Uterus (tissue), 2 donors: ENCODE results near the gene ZNF397.

Experiments
- POLR2A ChIP-seq, 2 donors: fragments of 450-650 bp; IDR thresholded peaks; one replicate each; pipeline ENCODE4 v1.6.1; 2016; ENCODE audit warnings: antibody characterized with exemption in 2 of 2, mild to moderate bottlenecking in 1 of 2, moderate library complexity in 1 of 2
- TF ChIP-seq, protein P1 (sequence below), 4 experiments: fragments of 200-600 bp in 2 of 4; fragments of 450-650 bp in 2 of 4; sonication (generic) in 2 of 4; IDR thresholded peaks; one replicate each; pipeline ENCODE4 v1.5.1; 2016 to 2019; ENCODE audit warnings: antibody characterized with exemption in 4 of 4, mild to moderate bottlenecking in 2 of 4, moderate library complexity in 1 of 4

DNA sequence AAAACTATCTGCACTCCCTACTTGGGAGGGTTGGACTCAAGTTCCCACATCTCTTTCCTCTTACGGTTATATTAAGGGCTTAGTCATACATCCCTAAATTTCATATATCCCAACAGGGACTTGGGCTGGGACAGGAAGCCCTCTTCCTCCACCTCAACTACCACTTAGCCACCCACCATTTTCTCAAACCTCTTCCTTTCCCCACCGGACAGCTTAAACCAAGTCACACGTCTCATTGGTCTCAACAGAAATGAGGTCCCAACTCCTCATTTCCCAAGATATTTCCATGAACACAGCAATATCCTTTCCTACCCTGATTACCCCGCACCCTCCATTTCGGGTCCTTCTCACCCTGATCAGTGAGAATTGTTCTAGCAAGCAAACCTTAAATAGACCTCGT, 48.5 kb downstream of the ZNF397 start:
- TF ChIP-seq, protein P1, sequence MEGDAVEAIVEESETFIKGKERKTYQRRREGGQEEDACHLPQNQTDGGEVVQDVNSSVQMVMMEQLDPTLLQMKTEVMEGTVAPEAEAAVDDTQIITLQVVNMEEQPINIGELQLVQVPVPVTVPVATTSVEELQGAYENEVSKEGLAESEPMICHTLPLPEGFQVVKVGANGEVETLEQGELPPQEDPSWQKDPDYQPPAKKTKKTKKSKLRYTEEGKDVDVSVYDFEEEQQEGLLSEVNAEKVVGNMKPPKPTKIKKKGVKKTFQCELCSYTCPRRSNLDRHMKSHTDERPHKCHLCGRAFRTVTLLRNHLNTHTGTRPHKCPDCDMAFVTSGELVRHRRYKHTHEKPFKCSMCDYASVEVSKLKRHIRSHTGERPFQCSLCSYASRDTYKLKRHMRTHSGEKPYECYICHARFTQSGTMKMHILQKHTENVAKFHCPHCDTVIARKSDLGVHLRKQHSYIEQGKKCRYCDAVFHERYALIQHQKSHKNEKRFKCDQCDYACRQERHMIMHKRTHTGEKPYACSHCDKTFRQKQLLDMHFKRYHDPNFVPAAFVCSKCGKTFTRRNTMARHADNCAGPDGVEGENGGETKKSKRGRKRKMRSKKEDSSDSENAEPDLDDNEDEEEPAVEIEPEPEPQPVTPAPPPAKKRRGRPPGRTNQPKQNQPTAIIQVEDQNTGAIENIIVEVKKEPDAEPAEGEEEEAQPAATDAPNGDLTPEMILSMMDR (IDR thresholded peaks at IDR 0.05), result no peak
- TF ChIP-seq POLR2A (IDR thresholded peaks at IDR 0.05), result no peak
